Measurements from ENCODE around the gene NXPH1. TPM values are rescaled to one million over a fixed set of nuclear protein-coding genes. Genes with fewer than 3 reads are reported as not detected.

The NXPH1 gene
- total RNA-seq, 1 experiment from 2014 or later: not detected

- no peaks in the 10 kb centered on the region for H3K27me3 ChIP-seq (replicated peaks)
- no peaks in the 10 kb centered on the region for H3K4me1 ChIP-seq (replicated peaks)
- no peak for DNase-seq (ENCODE audit: low read depth in 1 of 2, low spot score in 2 of 2)
- H3K27ac ChIP-seq: no peak overlapping the region
- no peak overlapping the region for H3K4me3 ChIP-seq
- no peaks in the 10 kb centered on the region for H3K9me3 ChIP-seq (replicated peaks)
- H3K36me3 ChIP-seq: no peaks in the 10 kb centered on the region
These were observed 329.4 kb downstream of the NXPH1 start for GRCh38 chr7:8762803-8763202.

GRCh38 chr7:8765374-8765773 lies 332.0 kb downstream of the NXPH1 start:
- no peaks in the 10 kb centered on the region for H3K27me3 ChIP-seq (replicated peaks)
- DNase-seq (ENCODE audit: low read depth in 1 of 2, low spot score in 2 of 2): no peak
- no peaks in the 10 kb centered on the region for H3K4me1 ChIP-seq (replicated peaks)
- H3K9me3 ChIP-seq (replicated peaks): no peaks in the 10 kb centered on the region
- H3K27ac ChIP-seq: no peak overlapping the region
- H3K36me3 ChIP-seq: no peaks in the 10 kb centered on the region
- no peak overlapping the region for H3K4me3 ChIP-seq

DNA sequence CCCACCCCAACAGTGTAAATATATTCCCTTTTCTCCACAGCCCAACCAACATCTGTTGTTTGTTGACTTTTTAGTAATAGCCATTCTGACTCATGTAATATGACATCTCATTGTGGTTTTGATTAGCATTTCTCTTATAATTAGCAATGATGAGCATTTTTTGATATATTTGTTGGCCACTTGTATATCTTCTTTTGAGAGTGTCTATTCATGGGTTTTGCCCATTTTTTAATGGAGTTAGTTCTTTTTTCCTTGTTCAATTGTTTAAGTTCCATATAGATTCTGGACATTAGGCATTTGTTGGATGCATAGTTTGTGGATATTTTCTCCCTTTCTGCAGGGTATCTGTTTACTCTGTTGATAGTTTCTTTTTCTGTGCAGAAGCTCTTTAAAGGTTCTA lies 340.1 kb downstream of the NXPH1 start:
- H3K36me3 ChIP-seq: no peaks in the 10 kb centered on the region
- H3K4me3 ChIP-seq: no peak overlapping the region
- no peak overlapping the region for H3K27ac ChIP-seq
- no peak for DNase-seq (ENCODE audit: low read depth in 1 of 2, low spot score in 2 of 2)
- no peaks in the 10 kb centered on the region for H3K9me3 ChIP-seq (replicated peaks)
- H3K27me3 ChIP-seq (replicated peaks): no peaks in the 10 kb centered on the region
- no peaks in the 10 kb centered on the region for H3K4me1 ChIP-seq (replicated peaks)

GRCh38 chr7:8778459-8778858 lies 345.1 kb downstream of the NXPH1 start:
- Histone ChIP-seq H3K9me3 (replicated peaks) (no peaks in the 10 kb centered on the region; the same call in 1 of the 2 replicates), H3K27ac (no peak overlapping the region), H3K36me3 (no peaks in the 10 kb centered on the region), H3K4me3 (no peak overlapping the region), H3K27me3 (replicated peaks) (no peaks in the 10 kb centered on the region), H3K4me1 (replicated peaks) (no peaks in the 10 kb centered on the region)
- DNase-seq (ENCODE audit: low read depth in 1 of 2, low spot score in 2 of 2): no peak

DNA sequence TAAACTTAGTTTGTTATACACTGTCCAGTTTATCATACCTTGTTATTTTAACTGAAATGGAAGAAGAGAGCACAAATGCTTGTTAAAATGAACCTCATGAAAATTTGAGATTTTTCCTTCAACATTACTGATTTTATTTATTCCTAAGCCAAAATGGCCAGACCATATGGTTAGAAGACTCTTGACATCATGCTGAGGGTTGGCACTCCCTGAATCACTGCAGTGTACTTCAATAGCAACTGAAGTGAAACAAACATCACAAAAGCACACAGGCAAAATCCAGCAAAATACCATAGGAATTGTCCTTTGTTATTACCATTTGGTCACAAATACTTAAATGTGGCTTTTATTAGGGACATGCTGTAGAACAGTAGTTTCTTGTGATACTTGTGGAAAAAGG lies 347.8 kb downstream of the NXPH1 start:
- H3K9me3 ChIP-seq (replicated peaks): no peaks in the 10 kb centered on the region; the same call in 1 of the 2 replicates
- H3K27ac ChIP-seq: no peak overlapping the region
- no peak for DNase-seq (ENCODE audit: low read depth in 1 of 2, low spot score in 2 of 2)
- no peaks in the 10 kb centered on the region for H3K36me3 ChIP-seq
- H3K4me1 ChIP-seq (replicated peaks): no peaks in the 10 kb centered on the region
- H3K27me3 ChIP-seq (replicated peaks): no peaks in the 10 kb centered on the region
- H3K4me3 ChIP-seq: no peak overlapping the region

- no peaks in the 10 kb centered on the region for H3K36me3 ChIP-seq
- no peak overlapping the region for H3K27ac ChIP-seq
- no peaks in the 10 kb centered on the region; the same call in 1 of the 2 replicates for H3K9me3 ChIP-seq (replicated peaks)
- H3K4me1 ChIP-seq (replicated peaks): no peaks in the 10 kb centered on the region
- no peaks in the 10 kb centered on the region for H3K27me3 ChIP-seq (replicated peaks)
- no peak for DNase-seq (ENCODE audit: low read depth in 1 of 2, low spot score in 2 of 2)
- H3K4me3 ChIP-seq: no peak overlapping the region
These were observed 349.8 kb downstream of the NXPH1 start for GRCh38 chr7:8783229-8783628.

DNA sequence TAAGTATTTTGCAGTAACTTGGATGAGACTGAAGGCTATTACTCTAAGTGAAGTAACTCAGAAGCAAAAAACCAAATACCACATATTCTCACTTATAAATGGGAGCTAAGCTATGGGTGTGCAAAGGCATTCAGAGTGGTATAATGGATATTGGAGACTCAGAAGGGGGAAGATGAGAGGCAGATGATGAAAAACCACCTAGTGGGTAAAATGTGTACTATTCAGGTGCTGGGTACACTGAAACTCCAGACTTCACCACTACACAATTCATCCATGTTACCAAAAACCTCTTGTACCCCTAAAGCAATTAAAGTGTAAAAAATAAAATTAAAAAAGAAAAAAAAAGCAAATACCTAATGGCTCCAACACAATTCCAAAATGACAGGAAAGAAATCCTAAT lies 351.7 kb downstream of the NXPH1 start:
- H3K27ac ChIP-seq: no peak overlapping the region
- H3K27me3 ChIP-seq (replicated peaks): no peaks in the 10 kb centered on the region
- no peak overlapping the region for H3K4me3 ChIP-seq
- no peak for DNase-seq (ENCODE audit: low read depth in 1 of 2, low spot score in 2 of 2)
- no peaks in the 10 kb centered on the region; the same call in 1 of the 2 replicates for H3K9me3 ChIP-seq (replicated peaks)
- H3K36me3 ChIP-seq: no peaks in the 10 kb centered on the region
- H3K4me1 ChIP-seq (replicated peaks): no peaks in the 10 kb centered on the region

DNA sequence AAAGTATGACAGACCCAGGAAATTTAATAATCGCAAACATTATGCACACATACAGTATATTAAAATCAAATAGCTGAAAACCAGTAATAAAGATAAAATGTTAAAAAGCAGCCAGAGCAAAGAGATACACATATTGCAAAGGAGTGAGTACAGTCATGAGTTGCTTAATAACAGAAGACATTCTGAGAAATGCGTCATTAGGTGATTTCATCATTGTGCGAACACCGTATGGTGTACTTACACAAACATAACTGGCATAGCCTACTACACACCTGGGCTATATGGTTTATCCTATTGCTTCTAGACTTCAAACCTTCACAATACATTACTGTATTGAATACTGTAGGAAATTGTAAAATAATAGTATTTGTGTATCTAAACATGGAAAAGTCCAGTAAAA lies 367.6 kb downstream of the NXPH1 start:
- Histone ChIP-seq H3K27ac (no peak overlapping the region), H3K4me3 (no peak overlapping the region), H3K36me3 (no peaks in the 10 kb centered on the region), H3K4me1 (replicated peaks) (no peaks in the 10 kb centered on the region), H3K9me3 (replicated peaks) (0 out of 2 replicates have a peak, but pooled peaks cover 4% of the 10 kb centered on the region), H3K27me3 (replicated peaks) (no peaks in the 10 kb centered on the region)
- no peak for DNase-seq (ENCODE audit: low read depth in 1 of 2, low spot score in 2 of 2)

Other genes starting within 250 kb of the NXPH1 start
- not detected in 2 replicates for gene ICA1, start 171.4 kb upstream of the NXPH1 start, total RNA-seq (2014; rRNA removed; shearing (Covaris generic))